Transverse colon (tissue), 4 donors: ENCODE results near the gene LRRC7.

Source experiments
- CTCF ChIP-seq, 5 experiments: fragments of 200-600 bp in 3 of 5; fragments of 450-650 bp in 2 of 5; sonication (generic) in 3 of 5; IDR thresholded peaks; 1 replicate in 2 of 5; 2 replicates in 3 of 5; pipeline ENCODE4 v1.5.1; 2016 to 2017; ENCODE audit warnings: antibody characterized with exemption in 5 of 5, inconsistent platforms in 3 of 5, mild to moderate bottlenecking in 2 of 5, moderate library complexity in 1 of 5
- EP300 ChIP-seq: sonication (generic); formaldehyde crosslinking; IDR thresholded peaks from one replicate; pipeline ENCODE4 v1.6.1; 2017; ENCODE audit warnings: antibody characterized with exemption, low read depth
- POLR2A ChIP-seq: fragments of 450-650 bp; IDR thresholded peaks from one replicate; pipeline ENCODE4 v1.6.1; 2016; ENCODE audit warnings: antibody characterized with exemption, mild to moderate bottlenecking, moderate library complexity
- POLR2AphosphoS5 ChIP-seq, 3 donors: sonication (generic); formaldehyde crosslinking; IDR thresholded peaks; one replicate each; pipeline ENCODE4 v1.6.1; 2016; ENCODE audit warnings: antibody characterized with exemption in 3 of 3

- TF ChIP-seq CTCF (IDR thresholded peaks at IDR 0.05) (no peak), POLR2A (no peak), POLR2AphosphoS5 (IDR thresholded peaks at IDR 0.05) (no peak), EP300 (no peak)
Observed at GRCh38 chr1:69911301-69911801, 343.6 kb downstream of the LRRC7 start.
